Fibroblast of lung (primary cell): ENCODE results near the gene MMP13. TPM values are rescaled to one million over a fixed set of nuclear protein-coding genes. Genes with fewer than 3 reads are reported as not detected.

Source experiments
- DNase-seq, 2 donors: peaks; one replicate each; pipeline versions ENCODE4 v3.0.0 to v3.0.0-alpha.2; 2010; ENCODE audit warnings: low read depth in 2 of 2
- H2AFZ ChIP-seq: 2 replicates; pipeline ENCODE4 v1.5.1; 2012; ENCODE audit warnings: low read length, control low read depth, inconsistent platforms
- H3K27ac ChIP-seq: 2 replicates; pipeline ENCODE4 v1.5.1; 2011; ENCODE audit warnings: low read length, control low read depth; ENCODE audit not compliant: insufficient read depth
- H3K27me3 ChIP-seq: 2 replicates; pipeline ENCODE4 v1.5.1; 2011; ENCODE audit warnings: mild to moderate bottlenecking, low read length; ENCODE audit not compliant: control insufficient read depth, insufficient read depth
- H3K36me3 ChIP-seq: 2 replicates; pipeline ENCODE4 v1.5.1; 2011; ENCODE audit warnings: low read length; ENCODE audit not compliant: control insufficient read depth, insufficient read depth
- H3K4me1 ChIP-seq: 2 replicates; pipeline ENCODE4 v1.5.1; 2011; ENCODE audit warnings: low read length; ENCODE audit not compliant: control insufficient read depth, insufficient read depth; ENCODE audit errors: extremely low read depth
- H3K4me2 ChIP-seq: 2 replicates; pipeline ENCODE4 v1.5.1; 2011; ENCODE audit warnings: low read length, control low read depth; ENCODE audit not compliant: insufficient read depth; ENCODE audit errors: extremely low read depth
- H3K4me3 ChIP-seq, 4 experiments: fragments of 200-600 bp in 1 of 4; sonication (generic) in 1 of 4; replicated peaks in 1 of 4; 2 replicates each; pipeline ENCODE4 v1.5.1; 2011 to 2016; ENCODE audit warnings: low read length in 4 of 4, low read depth in 3 of 4, mild to moderate bottlenecking in 3 of 4, control low read depth in 2 of 4, inconsistent platforms in 1 of 4, mixed read lengths in 1 of 4; ENCODE audit not compliant: insufficient read depth in 1 of 4; ENCODE audit errors: control extremely low read depth in 1 of 4
- H3K79me2 ChIP-seq: 2 replicates; pipeline ENCODE4 v1.5.1; 2012; ENCODE audit warnings: mild to moderate bottlenecking, low read length, inconsistent platforms; ENCODE audit not compliant: control insufficient read depth, insufficient read depth
- H3K9ac ChIP-seq: 2 replicates; pipeline ENCODE4 v1.5.1; 2011; ENCODE audit warnings: mild to moderate bottlenecking, low read length, control low read depth; ENCODE audit not compliant: insufficient read depth
- H3K9me3 ChIP-seq: 2 replicates; pipeline ENCODE4 v1.5.1; 2012; ENCODE audit warnings: low read depth, low read length; ENCODE audit not compliant: control insufficient read depth, insufficient read depth
- H4K20me1 ChIP-seq: 2 replicates; pipeline ENCODE4 v1.5.1; 2011; ENCODE audit warnings: low read length; ENCODE audit not compliant: control insufficient read depth, insufficient read depth; ENCODE audit errors: extremely low read depth
- EZH2 ChIP-seq: IDR thresholded peaks from 2 replicates; pipeline ENCODE4 v1.5.1; 2012; ENCODE audit warnings: low read length, control low read depth, mild to moderate bottlenecking; ENCODE audit errors: missing control alignments
- polyA plus RNA-seq, 2 donors: library from polyadenylated mRNA; depleted of rRNA in 1 of 2; stranded (reverse) in 1 of 2; unstranded in 1 of 2; fragments of >200 nt; gene quantifications; 2 replicates each; pipeline ENCODE4 v1.2.1, GENCODE V29; 2011 to 2012; ENCODE audit warnings: missing spikeins in 1 of 2
- total RNA-seq: library from RNA; depleted of rRNA; stranded (reverse); fragments of >200 nt; gene quantifications from 2 replicates; pipeline ENCODE4 v1.2.1, GENCODE V29; 2014
- TF ChIP-seq, protein P1 (sequence below), 2 donors: IDR thresholded peaks in 1 of 2; conservative IDR thresholded peaks in 1 of 2; 1 replicate in 1 of 2; 2 replicates in 1 of 2; pipeline ENCODE4 v1.5.1; 2011 to 2012; ENCODE audit warnings: low read length in 2 of 2, control low read depth in 1 of 2, inconsistent platforms in 1 of 2, low read depth in 1 of 2, mild to moderate bottlenecking in 1 of 2

MMP13 gene
- total and polyA plus RNA-seq, 2 donors (not counting 1 experiment from before 2014, with no cell fraction given) = not detected

DNA sequence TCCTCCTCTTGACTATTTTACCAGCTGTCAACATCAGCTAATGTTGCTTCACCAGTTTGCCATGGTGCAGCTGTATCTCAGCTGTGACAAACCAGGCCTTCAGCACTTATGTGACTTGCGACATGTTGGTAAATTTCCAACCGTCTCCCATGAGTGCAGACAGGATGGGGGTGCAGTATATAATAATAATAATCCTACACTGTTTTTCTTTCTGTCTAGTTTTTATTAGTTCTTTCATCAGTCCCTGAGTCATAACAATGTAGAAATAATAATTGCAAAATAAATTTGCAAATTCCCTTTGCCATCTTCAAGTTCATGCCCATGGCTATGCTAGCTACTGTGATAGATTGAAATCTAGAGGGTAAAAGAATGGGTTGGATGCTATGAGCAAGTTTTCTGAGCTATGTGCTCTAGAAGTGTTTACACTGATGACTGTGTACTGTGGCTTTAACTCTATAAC is 4.9 kb downstream of the MMP13 start:
- no peaks in the 10 kb centered on the region for H3K9me3 ChIP-seq
- H3K27ac ChIP-seq = no peak overlapping the region
- no peaks in the 10 kb centered on the region for H3K4me1 ChIP-seq
- no peak overlapping the region for H3K9ac ChIP-seq
- no peaks in the 10 kb centered on the region for H3K36me3 ChIP-seq
- H3K27me3 ChIP-seq = no peaks in the 10 kb centered on the region
- no peaks in the 10 kb centered on the region for H3K79me2 ChIP-seq
- H3K4me3 ChIP-seq = no peak overlapping the region
- DNase-seq = peak in 1 of 2 donors; percentile 87
- H2AFZ ChIP-seq = no peak overlapping the region
- H4K20me1 ChIP-seq = no peaks in the 10 kb centered on the region
- peak overlapping the region; percentile 1 for H3K4me2 ChIP-seq
- TF ChIP-seq EZH2 = no peak
- TF ChIP-seq, protein P1, sequence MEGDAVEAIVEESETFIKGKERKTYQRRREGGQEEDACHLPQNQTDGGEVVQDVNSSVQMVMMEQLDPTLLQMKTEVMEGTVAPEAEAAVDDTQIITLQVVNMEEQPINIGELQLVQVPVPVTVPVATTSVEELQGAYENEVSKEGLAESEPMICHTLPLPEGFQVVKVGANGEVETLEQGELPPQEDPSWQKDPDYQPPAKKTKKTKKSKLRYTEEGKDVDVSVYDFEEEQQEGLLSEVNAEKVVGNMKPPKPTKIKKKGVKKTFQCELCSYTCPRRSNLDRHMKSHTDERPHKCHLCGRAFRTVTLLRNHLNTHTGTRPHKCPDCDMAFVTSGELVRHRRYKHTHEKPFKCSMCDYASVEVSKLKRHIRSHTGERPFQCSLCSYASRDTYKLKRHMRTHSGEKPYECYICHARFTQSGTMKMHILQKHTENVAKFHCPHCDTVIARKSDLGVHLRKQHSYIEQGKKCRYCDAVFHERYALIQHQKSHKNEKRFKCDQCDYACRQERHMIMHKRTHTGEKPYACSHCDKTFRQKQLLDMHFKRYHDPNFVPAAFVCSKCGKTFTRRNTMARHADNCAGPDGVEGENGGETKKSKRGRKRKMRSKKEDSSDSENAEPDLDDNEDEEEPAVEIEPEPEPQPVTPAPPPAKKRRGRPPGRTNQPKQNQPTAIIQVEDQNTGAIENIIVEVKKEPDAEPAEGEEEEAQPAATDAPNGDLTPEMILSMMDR (conservative IDR thresholded peaks at IDR 0.05 in 1 of 2, IDR thresholded peaks at IDR 0.05 in 1 of 2; ENCODE audit: low read depth in 1 of 2, low read length in 2 of 2) = no peak

DNA sequence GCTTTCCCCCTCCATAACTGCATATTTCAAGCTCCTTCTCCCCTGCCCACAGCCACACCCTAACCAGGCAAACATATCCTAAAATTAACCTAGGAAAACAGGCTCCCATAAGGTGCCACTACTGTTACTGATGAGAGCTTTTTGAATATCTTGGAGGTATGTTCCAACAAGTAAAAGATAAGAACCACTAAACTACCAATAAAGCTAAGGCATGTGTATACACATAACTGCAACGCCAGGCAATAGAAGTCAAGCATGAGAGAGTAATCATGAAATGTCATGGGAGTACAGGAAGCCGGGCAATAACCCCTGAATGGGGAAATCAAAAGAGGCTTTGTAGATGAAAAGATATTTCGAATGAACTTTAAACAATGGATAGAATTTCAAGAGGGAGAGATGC is 9.3 kb downstream of the MMP13 start:
- Histone ChIP-seq H3K79me2 (no peaks in the 10 kb centered on the region), H3K4me1 (no peaks in the 10 kb centered on the region), H3K4me2 (no peak overlapping the region), H3K9me3 (no peaks in the 10 kb centered on the region), H2AFZ (no peak overlapping the region), H4K20me1 (no peaks in the 10 kb centered on the region), H3K27ac (no peak overlapping the region), H3K9ac (no peak overlapping the region), H3K4me3 (no peak overlapping the region), H3K27me3 (no peaks in the 10 kb centered on the region), H3K36me3 (no peaks in the 10 kb centered on the region)
- DNase-seq = no peak
- TF ChIP-seq, protein P1 (conservative IDR thresholded peaks at IDR 0.05 in 1 of 2, IDR thresholded peaks at IDR 0.05 in 1 of 2; ENCODE audit: low read depth in 1 of 2, low read length in 2 of 2) = no peak
- TF ChIP-seq EZH2 = no peak

DNA sequence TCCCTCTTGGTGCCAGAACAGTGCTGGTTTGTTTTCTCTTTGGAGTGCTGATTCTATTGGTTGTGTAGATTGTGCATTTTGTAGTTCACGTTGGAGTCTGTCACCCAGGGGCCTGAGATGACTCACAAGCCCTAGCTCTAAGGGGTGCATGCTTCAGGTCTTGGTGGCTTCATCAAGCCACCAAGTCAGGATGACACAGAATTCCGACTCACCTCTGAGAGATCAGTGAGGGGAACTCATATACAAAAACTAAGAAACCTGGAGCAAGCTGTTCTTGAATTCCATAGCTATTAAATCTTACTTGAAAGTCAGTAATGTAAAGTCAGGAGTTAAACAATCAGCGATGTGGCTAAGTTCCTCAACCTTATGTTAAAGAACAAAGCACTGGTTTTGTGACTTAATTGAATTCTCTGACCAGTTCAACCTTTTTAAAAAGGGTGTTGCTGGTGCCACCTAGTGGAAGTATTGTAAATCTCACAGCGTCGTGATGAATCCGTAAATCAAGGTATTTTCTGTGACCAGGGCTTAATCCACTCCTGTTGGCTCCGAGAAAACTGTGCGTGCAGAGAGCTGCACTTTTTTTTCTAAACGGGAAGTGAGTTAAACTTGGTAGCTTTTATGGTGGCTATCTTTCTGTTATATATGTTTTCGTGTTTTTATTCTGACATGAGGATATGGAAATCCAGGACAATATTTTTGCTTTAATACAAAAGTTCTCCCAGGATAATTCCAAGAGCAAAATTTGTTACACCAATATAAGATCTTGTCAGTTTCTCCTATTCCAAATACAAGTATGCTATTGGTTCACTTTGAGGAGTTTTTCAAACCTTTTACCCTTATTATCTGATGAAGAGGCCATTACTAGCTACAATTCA is 14.6 kb downstream of the MMP13 start:
- H3K4me2 ChIP-seq = no peak overlapping the region
- H3K9me3 ChIP-seq = no peaks in the 10 kb centered on the region

More for the DNA sequence above, 14.6 kb downstream of the MMP13 start:
- Histone ChIP-seq H3K36me3 (no peaks in the 10 kb centered on the region), H3K27ac (no peak overlapping the region), H4K20me1 (no peaks in the 10 kb centered on the region), H3K4me3 (peak overlapping the region in 1 of 4 experiments; percentile 6), H3K27me3 (no peaks in the 10 kb centered on the region), H2AFZ (no peak overlapping the region), H3K9ac (no peak overlapping the region), H3K79me2 (no peaks in the 10 kb centered on the region), H3K4me1 (no peaks in the 10 kb centered on the region)
- DNase-seq = peak; percentile 58 to 76
- TF ChIP-seq, protein P1 (conservative IDR thresholded peaks at IDR 0.05 in 1 of 2, IDR thresholded peaks at IDR 0.05 in 1 of 2; ENCODE audit: low read depth in 1 of 2, low read length in 2 of 2) = peak; percentile 77
- no peak for TF ChIP-seq EZH2
